CD4-positive, alpha-beta T cell (primary cell): ENCODE results near the gene KRT74. TPM values are rescaled to one million over a fixed set of nuclear protein-coding genes. Genes with fewer than 3 reads are reported as not detected.

Experiments
- ATAC-seq: fragments of 200-7000 bp; cut with Tn5 transposase; one replicate; pipeline ENCODE4 v1.10.0; 2022; ENCODE audit warnings: mild to moderate bottlenecking; ENCODE audit not compliant: poor library complexity
- CTCF ChIA-PET: fragments of 350-600 bp; sonication (Branson Sonifier 250); formaldehyde crosslinking; loops from one replicate; lab custom pipeline; 2021; ENCODE audit warnings: antibody characterized with exemption, inconsistent platforms; lab: Charles Lee
- POLR2A ChIA-PET: fragments of 350-600 bp; sonication (Branson Sonifier 250); formaldehyde crosslinking; loops from one replicate; lab custom pipeline; 2021; ENCODE audit warnings: antibody characterized with exemption, inconsistent platforms; lab: Charles Lee
- DNase-seq, 14 experiments: peaks; one replicate each; pipeline ENCODE4 v3.0.0-alpha.2; 2013 to 2020; ENCODE audit warnings: mixed read lengths in 2 of 14
- H3K27ac ChIP-seq, 2 donors: one replicate each; pipeline versions ENCODE4 v1.5.1 to v1.7.0; 2013; ENCODE audit warnings: low read length in 2 of 2, low read depth in 1 of 2, mild to moderate bottlenecking in 1 of 2
- H3K27me3 ChIP-seq, 2 experiments: 1 replicate in 1 of 2; 2 replicates in 1 of 2; pipeline versions ENCODE4 v1.6.1 to v1.7.0; 2013; ENCODE audit warnings: low read length in 2 of 2, control low read depth in 1 of 2, mild to moderate bottlenecking in 1 of 2, moderate library complexity in 1 of 2; ENCODE audit not compliant: insufficient read depth in 2 of 2, control insufficient read depth in 1 of 2
- H3K36me3 ChIP-seq: one replicate; pipeline ENCODE4 v1.6.1; 2013; ENCODE audit warnings: low read length, control low read depth; ENCODE audit not compliant: insufficient read depth
- H3K4me1 ChIP-seq: one replicate; pipeline ENCODE4 v1.6.1; 2013; ENCODE audit warnings: low read length, control low read depth; ENCODE audit not compliant: insufficient read depth
- H3K4me3 ChIP-seq: one replicate; pipeline ENCODE4 v1.5.1; 2013; ENCODE audit warnings: mild to moderate bottlenecking, low read length, moderate library complexity
- H3K9me3 ChIP-seq, 2 experiments: 1 replicate in 1 of 2; 2 replicates in 1 of 2; pipeline versions ENCODE4 v1.6.1 to v1.7.0; 2013; ENCODE audit warnings: low read length in 2 of 2, mild to moderate bottlenecking in 2 of 2, control low read depth in 1 of 2, moderate library complexity in 1 of 2; ENCODE audit not compliant: control insufficient read depth in 1 of 2, insufficient read depth in 1 of 2
- H3K27ac Mint-ChIP-seq: one replicate; pipeline ENCODE4 v1.8.0; 2020; ENCODE audit warnings: mixed read lengths
- H3K27me3 Mint-ChIP-seq: one replicate; pipeline ENCODE4 v1.8.0; 2021; ENCODE audit warnings: mixed read lengths
- H3K36me3 Mint-ChIP-seq: one replicate; pipeline ENCODE4 v1.8.0; 2021; ENCODE audit warnings: low read depth, mixed read lengths
- H3K4me1 Mint-ChIP-seq: one replicate; pipeline ENCODE4 v1.8.0; 2021; ENCODE audit warnings: low read depth, mixed read lengths
- H3K4me3 Mint-ChIP-seq: one replicate; pipeline ENCODE4 v1.8.0; 2020; ENCODE audit warnings: mild to moderate bottlenecking, mixed read lengths
- H3K9me3 Mint-ChIP-seq: one replicate; pipeline ENCODE4 v1.8.0; 2020; ENCODE audit warnings: mixed read lengths
- intact Hi-C, 2 experiments: fragments of 100-400 bp; cut with DNase I in 1 of 2; cut with micrococcal nuclease in 1 of 2; formaldehyde crosslinking; loops; one replicate each; pipeline versions ENCODE4 v1.15.1 to v1.9.0; 2023 to 2025; cut with DNase I, micrococcal nuclease
- total RNA-seq, 174 experiments: library from RNA in 2 of 174; stranded (reverse) in 2 of 174; gene quantifications; one replicate each; pipeline ENCODE4 v1.2.3 and lab custom pipeline; 2021 to 2026
- TF ChIP-seq, protein P1 (sequence below): fragments of 200-600 bp; IDR thresholded peaks from one replicate; pipeline ENCODE4 v1.8.0; 2022; ENCODE audit warnings: antibody characterized with exemption, mild to moderate bottlenecking

KRT74 gene
- total RNA-seq, 2 experiments from 2014 or later, result 0.30 to 0.34 TPM

DNA sequence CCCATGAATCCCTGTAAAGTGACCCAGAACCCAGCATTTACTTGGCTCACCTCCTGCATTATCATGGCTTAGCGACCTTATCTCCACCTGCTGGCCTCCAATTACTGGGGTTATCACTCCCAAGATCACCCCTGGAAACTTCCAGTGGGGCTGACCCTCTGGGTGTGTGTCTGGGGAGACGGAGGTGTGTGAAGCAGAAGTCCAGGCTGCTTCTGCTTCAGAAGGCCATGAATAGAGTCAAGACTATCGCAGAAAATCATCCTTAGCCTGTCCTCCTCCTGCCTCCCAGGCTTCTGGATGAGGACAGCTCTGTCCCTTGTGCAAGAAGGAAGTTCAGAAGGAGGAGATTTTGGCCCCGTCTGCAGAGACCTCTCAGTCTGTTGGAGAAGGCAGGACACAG, 28.0 kb upstream of the KRT74 start:
- ATAC-seq (no peak), DNase-seq (no peak)
- Histone ChIP-seq H3K4me1 (peaks cover 43% of the 10 kb centered on the region), H3K36me3 (no peaks in the 10 kb centered on the region), H3K27ac (no peak overlapping the region), H3K4me3 (no peak overlapping the region), H3K9me3 (peaks cover 0 to 4% of the 10 kb centered on the region in 2 experiments), H3K27me3 (peaks cover 0 to 7% of the 10 kb centered on the region in 2 experiments)
- Mint-ChIP-seq H3K27ac (peak overlapping the region; percentile 89), H3K4me3 (no peak overlapping the region), H3K36me3 (peaks cover 4% of the 10 kb centered on the region), H3K4me1 (peaks cover 65% of the 10 kb centered on the region), H3K9me3 (no peaks in the 10 kb centered on the region), H3K27me3 (peaks cover 5% of the 10 kb centered on the region)
- POLR2A ChIA-PET, result no interaction called here
- intact Hi-C loops, result loop anchor here (2.0 kb wide), 1 partner anchor 15 kb away; no protein-coding TSS in a partner anchor
- CTCF ChIA-PET, result no interaction called here
- TF ChIP-seq, protein P1, sequence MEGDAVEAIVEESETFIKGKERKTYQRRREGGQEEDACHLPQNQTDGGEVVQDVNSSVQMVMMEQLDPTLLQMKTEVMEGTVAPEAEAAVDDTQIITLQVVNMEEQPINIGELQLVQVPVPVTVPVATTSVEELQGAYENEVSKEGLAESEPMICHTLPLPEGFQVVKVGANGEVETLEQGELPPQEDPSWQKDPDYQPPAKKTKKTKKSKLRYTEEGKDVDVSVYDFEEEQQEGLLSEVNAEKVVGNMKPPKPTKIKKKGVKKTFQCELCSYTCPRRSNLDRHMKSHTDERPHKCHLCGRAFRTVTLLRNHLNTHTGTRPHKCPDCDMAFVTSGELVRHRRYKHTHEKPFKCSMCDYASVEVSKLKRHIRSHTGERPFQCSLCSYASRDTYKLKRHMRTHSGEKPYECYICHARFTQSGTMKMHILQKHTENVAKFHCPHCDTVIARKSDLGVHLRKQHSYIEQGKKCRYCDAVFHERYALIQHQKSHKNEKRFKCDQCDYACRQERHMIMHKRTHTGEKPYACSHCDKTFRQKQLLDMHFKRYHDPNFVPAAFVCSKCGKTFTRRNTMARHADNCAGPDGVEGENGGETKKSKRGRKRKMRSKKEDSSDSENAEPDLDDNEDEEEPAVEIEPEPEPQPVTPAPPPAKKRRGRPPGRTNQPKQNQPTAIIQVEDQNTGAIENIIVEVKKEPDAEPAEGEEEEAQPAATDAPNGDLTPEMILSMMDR, result no peak

DNA sequence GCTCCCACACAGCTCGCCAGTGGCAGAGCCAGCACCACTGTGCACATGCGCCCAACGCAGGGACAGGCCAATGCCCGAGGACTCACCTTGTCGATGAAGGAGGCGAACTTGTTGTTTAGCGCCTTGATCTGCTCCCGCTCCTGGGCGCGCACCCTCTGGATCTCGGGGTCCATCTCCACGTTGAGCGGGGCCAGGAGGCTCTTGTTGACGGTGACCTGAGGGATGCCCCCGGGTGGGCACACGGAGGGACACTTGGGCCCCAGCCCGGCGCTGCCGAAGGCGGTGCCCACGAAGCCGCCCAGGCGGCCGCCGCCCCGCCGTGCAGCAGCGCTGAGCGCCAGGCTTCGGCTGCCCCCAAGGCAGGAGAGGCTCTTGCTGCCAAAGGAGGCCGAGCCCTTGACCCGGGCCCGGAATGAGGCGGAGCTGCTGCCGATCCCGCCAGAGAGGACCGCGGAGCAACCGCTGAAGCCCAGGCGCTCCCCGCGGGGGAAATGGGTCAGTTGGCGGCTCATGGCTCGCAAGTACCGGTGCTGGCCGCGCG, 27.4 kb upstream of the KRT74 start, which contains the start of gene KRT72:
Gene KRT72 (minus strand): TSS at position 523 of the 541 bp plus-strand sequence. CDS start 11 bp downstream, at position 512.
- no peak within 1 kb of the TSS for H3K4me3 ChIP-seq
- no peaks in the 10 kb centered on the region for H3K9me3 Mint-ChIP-seq
- H3K9me3 ChIP-seq, result peaks cover 0 to 4% of the 10 kb centered on the region in 2 experiments
- peaks cover 5% of the 10 kb centered on the region for H3K36me3 Mint-ChIP-seq
- intact Hi-C loops, result no loop called here
- no peak for ATAC-seq
- no peak for DNase-seq
- peaks cover 60% of the 10 kb centered on the region for H3K4me1 Mint-ChIP-seq
- ChIA-PET CTCF (no interaction called here), POLR2A (no interaction called here)
- peak within 1 kb of the TSS; percentile 89 for H3K27ac Mint-ChIP-seq
- no peaks in the 10 kb centered on the region for H3K36me3 ChIP-seq
- H3K27me3 Mint-ChIP-seq, result peaks cover 5% of the 10 kb centered on the region
- peaks cover 0 to 7% of the 10 kb centered on the region in 2 experiments for H3K27me3 ChIP-seq
- H3K4me3 Mint-ChIP-seq, result no peak within 1 kb of the TSS
- peaks cover 40% of the 10 kb centered on the region for H3K4me1 ChIP-seq
- H3K27ac ChIP-seq, result no peak within 1 kb of the TSS
- TF ChIP-seq, protein P1, result no peak

DNA sequence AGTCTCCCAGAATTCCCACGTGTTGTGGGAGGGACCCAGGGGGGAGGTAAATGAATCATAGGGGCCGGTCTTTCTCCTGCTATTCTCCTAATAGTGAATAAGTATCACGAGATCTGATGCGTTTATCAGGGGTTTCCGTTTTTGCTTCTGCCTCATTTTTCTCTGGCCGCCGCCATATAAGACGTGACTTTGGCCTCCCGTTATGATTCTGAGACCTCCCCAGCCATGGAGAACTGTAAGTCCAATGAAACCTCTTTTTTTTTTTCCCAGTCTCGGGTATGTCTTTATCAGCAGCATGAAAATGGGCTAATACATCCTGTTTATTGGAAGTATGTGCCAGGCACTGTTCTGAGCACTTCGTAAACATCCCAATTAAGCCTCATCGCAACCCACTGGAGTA, 26.8 kb upstream of the KRT74 start:
- Histone ChIP-seq H3K9me3 (peaks cover 0 to 4% of the 10 kb centered on the region in 2 experiments), H3K27ac (no peak overlapping the region), H3K4me3 (no peak overlapping the region), H3K36me3 (no peaks in the 10 kb centered on the region), H3K27me3 (peaks cover 0 to 7% of the 10 kb centered on the region in 2 experiments), H3K4me1 (peaks cover 34% of the 10 kb centered on the region)
- Mint-ChIP-seq H3K27ac (no peak overlapping the region), H3K9me3 (no peaks in the 10 kb centered on the region), H3K4me3 (no peak overlapping the region), H3K4me1 (peaks cover 55% of the 10 kb centered on the region), H3K27me3 (peaks cover 5% of the 10 kb centered on the region), H3K36me3 (peaks cover 10% of the 10 kb centered on the region)
- TF ChIP-seq, protein P1, result no peak
- ChIA-PET POLR2A (interaction anchor here (1.3 kb wide), 1 partner anchor 89 kb away, joined by 3 read pairs; no protein-coding TSS in a partner anchor), CTCF (no interaction called here)
- DNase-seq (no peak), ATAC-seq (no peak)
- intact Hi-C loops, result no loop called here
